H4 (cell line): ENCODE results near the gene ELK1. TPM values are rescaled to one million over a fixed set of nuclear protein-coding genes. Genes with fewer than 3 reads are reported as not detected.
"Not testable (repeated sequence)": the region's sequence is repeated elsewhere in the genome, so short reads cannot be mapped to it uniquely, and the experiment has no call there.

Experiments used
- DNase-seq: peaks from one replicate; pipeline ENCODE4 v3.0.0-alpha.2; 2015; ENCODE audit warnings: low spot score
- total RNA-seq: library from RNA; depleted of rRNA; stranded (reverse); fragments of >200 nt; shearing (Covaris generic); gene quantifications from 2 replicates; pipeline ENCODE4 v1.2.3, GENCODE V29; 2014; rRNA removed

The ELK1 gene
- total RNA-seq, 1 experiment from 2014 or later, result 26.2 TPM

GRCh38 chrX:47612418-47612817 lies 37.9 kb downstream of the ELK1 start:
- no peak for DNase-seq

- DNase-seq, result no peak
Observed at GRCh38 chrX:47611926-47612325, 38.4 kb downstream of the ELK1 start.

- DNase-seq, result no peak
Observed at GRCh38 chrX:47611489-47611888, 38.9 kb downstream of the ELK1 start.

GRCh38 chrX:47610511-47610910 lies 39.9 kb downstream of the ELK1 start:
- no peak for DNase-seq

GRCh38 chrX:47608130-47608810 lies 42.1 kb downstream of the ELK1 start:
- no peak for DNase-seq

GRCh38 chrX:47607091-47607490 lies 43.3 kb downstream of the ELK1 start:
- DNase-seq, result no peak

- no peak for DNase-seq
Observed at GRCh38 chrX:47605024-47605423, 45.3 kb downstream of the ELK1 start.

GRCh38 chrX:47603125-47603524 lies 47.2 kb downstream of the ELK1 start:
- DNase-seq, result not testable (repeated sequence)

GRCh38 chrX:47597222-47597621 lies 53.1 kb downstream of the ELK1 start:
- DNase-seq, result no peak

GRCh38 chrX:47596256-47596655 lies 54.1 kb downstream of the ELK1 start:
- DNase-seq, result no peak

- no peak for DNase-seq
Observed at GRCh38 chrX:47595716-47596251, 54.6 kb downstream of the ELK1 start.

- DNase-seq, result no peak
Observed at GRCh38 chrX:47593522-47593921, 56.8 kb downstream of the ELK1 start.

- no peak for DNase-seq
Observed at GRCh38 chrX:47590984-47591383, 59.4 kb downstream of the ELK1 start.

GRCh38 chrX:47587906-47588735 lies 62.2 kb downstream of the ELK1 start:
- no peak for DNase-seq

- DNase-seq, result no peak
Observed at GRCh38 chrX:47587091-47587891, 63.1 kb downstream of the ELK1 start.

GRCh38 chrX:47586043-47586787 lies 64.1 kb downstream of the ELK1 start:
- DNase-seq, result no peak

Other genes starting within 250 kb of the ELK1 start
- gene ZNF41, start 167.3 kb downstream of the ELK1 start, total RNA-seq, result 7.6 and 9.8 TPM in 2 replicates
- 14.8 and 32.3 TPM in 2 replicates for gene ARAF, start 89.4 kb downstream of the ELK1 start, total RNA-seq
- gene TIMP1, start 68.1 kb downstream of the ELK1 start, total RNA-seq, result 281 and 386 TPM in 2 replicates
- gene SYN1, start 30.7 kb downstream of the ELK1 start, total RNA-seq, result not detected in 2 replicates
- gene CFP, start 20.6 kb downstream of the ELK1 start, total RNA-seq, result not detected in 2 replicates
- 225 and 248 TPM in 2 replicates for gene UXT, start 8.6 kb upstream of the ELK1 start, total RNA-seq
- 1.5 and 2.3 TPM in 2 replicates for gene ZNF81, start 186.3 kb upstream of the ELK1 start, total RNA-seq